Measurements from ENCODE around the gene UBALD2. TPM values are rescaled to one million over a fixed set of nuclear protein-coding genes. Genes with fewer than 3 reads are reported as not detected.

UBALD2 gene
- total and polyA plus RNA-seq, 2 of the 8 experiments (the other 6 are each of a cell fraction or from before 2014, with no cell fraction given) = 17.8 to 22.6 TPM

GRCh38 chr17:76280650-76281049, 15.5 kb downstream of the UBALD2 start:
- Histone ChIP-seq H3K14ac (ENCODE audit: insufficient read length) (no peak overlapping the region), H2BK15ac (ENCODE audit: low read length) (no peak overlapping the region), H2BK20ac (ENCODE audit: low read length) (no peak overlapping the region), H3K23me2 (ENCODE audit: low read depth, low read length) (peaks cover 3% of the 10 kb centered on the region; the same call in 1 of the 2 replicates), H2BK12ac (ENCODE audit: low read depth, low read length) (no peak overlapping the region), H3K27ac (ENCODE audit: low read depth, low read length) (no peak overlapping the region), H4K8ac (ENCODE audit: extremely low read depth, insufficient read depth, low read length) (no peak overlapping the region), H2AFZ (ENCODE audit: low read length) (no peak overlapping the region), H3K79me2 (ENCODE audit: control insufficient read depth in 1 of 2, insufficient read depth in 2 of 2, low read length in 2 of 2) (no peaks in the 10 kb centered on the region), H3K18ac (ENCODE audit: extremely low read depth, low read length) (no peak overlapping the region), H3K4me1 (replicated peaks in 1 of 4; ENCODE audit: control insufficient read depth in 3 of 4, insufficient read depth in 4 of 4, low read length in 3 of 4) (peaks cover 0 to 4% (median 0%) of the 10 kb centered on the region in 4 experiments; a peak in 3 of 7 replicates), H4K5ac (ENCODE audit: insufficient read length, low read depth, low read length) (no peak overlapping the region), H2AK5ac (ENCODE audit: low read depth, low read length) (no peak overlapping the region), H3K4me3 (ENCODE audit: extremely low read depth in 1 of 4, insufficient read depth in 2 of 4, low read depth in 3 of 4, low read length in 4 of 4) (no peak overlapping the region), H3K79me1 (ENCODE audit: low read depth, low read length) (no peaks in the 10 kb centered on the region), H4K91ac (replicated peaks; ENCODE audit: insufficient read length, low read length) (no peak overlapping the region), H3K27me3 (replicated peaks in 1 of 4; ENCODE audit: control insufficient read depth in 3 of 4, extremely low read depth in 1 of 4, insufficient read depth in 3 of 4, low read length in 3 of 4) (no peaks in the 10 kb centered on the region), H3K4ac (replicated peaks; ENCODE audit: insufficient read length, low read depth, low read length) (no peak overlapping the region), H3K4me2 (ENCODE audit: insufficient read depth in 1 of 2, low read depth in 2 of 2, low read length in 2 of 2) (no peak overlapping the region), H3K36me3 (ENCODE audit: control insufficient read depth in 2 of 4, insufficient read depth in 4 of 4, low read length in 3 of 4) (no peaks in the 10 kb centered on the region; a peak in 1 of 8 replicates), H3K23ac (ENCODE audit: insufficient read length) (no peak overlapping the region), H3K56ac (replicated peaks; ENCODE audit: insufficient read length, low read depth, low read length) (no peak overlapping the region), H3K9ac (replicated peaks in 1 of 4; ENCODE audit: extremely low read depth in 1 of 4, low read depth in 3 of 4, low read length in 3 of 4) (no peak overlapping the region), H3K9me3 (ENCODE audit: insufficient read depth in 2 of 2, low read depth in 1 of 2, low read length in 1 of 2) (no peaks in the 10 kb centered on the region), H2BK5ac (ENCODE audit: low read depth, low read length) (no peak overlapping the region), H2BK120ac (replicated peaks; ENCODE audit: low read depth, low read length) (no peak overlapping the region), H4K20me1 (replicated peaks in 1 of 2; ENCODE audit: control insufficient read depth in 1 of 2, insufficient read depth in 2 of 2, low read length in 2 of 2) (peaks cover 0 to 6% of the 10 kb centered on the region in 2 experiments)
- CTCF ChIA-PET (ENCODE audit: partially characterized antibody) = interaction anchor here (0.8 to 5.6 kb wide), 34 partner anchors 9 to 275 kb away, joined by 3 to 84 read pairs (median 7); partner anchors contain the start of genes EXOC7 and UBALD2
- TF ChIP-seq RBBP5 (IDR thresholded peaks at IDR 0.05; ENCODE audit: borderline replicate concordance, low read depth, low read length) = no peak
- no peak for TF ChIP-seq ATF2 (IDR thresholded peaks at IDR 0.05; ENCODE audit: low read length)
- no peak for TF ChIP-seq SIX5 (IDR thresholded peaks at IDR 0.05; ENCODE audit: low read depth, low read length)
- TF ChIP-seq CHD1 (IDR thresholded peaks at IDR 0.05; ENCODE audit: low read depth, low read length) = no peak
- no peak for TF ChIP-seq POU5F1 (IDR thresholded peaks at IDR 0.05; ENCODE audit: low read depth, low read length)
- TF ChIP-seq CBX8 (IDR thresholded peaks at IDR 0.05; ENCODE audit: borderline replicate concordance, low read depth, low read length) = no peak
- TF ChIP-seq KDM5A (IDR thresholded peaks at IDR 0.05; ENCODE audit: low read length) = no peak
- TF ChIP-seq NANOG (IDR thresholded peaks at IDR 0.05; ENCODE audit: insufficient read depth, low read depth, low read length, poor library complexity, severe bottlenecking) = no peak
- 91% methylated on average over 15 of the region's 15 CpGs; no CpG with 5 or more reads in 1 of the 2 experiments for WGBS, 2 experiments (ENCODE audit: extremely low coverage in 1 of 2, insufficient coverage in 1 of 2, insufficient read length in 1 of 2, insufficient replicate concordance in 2 of 2, low coverage in 1 of 2, low lambda C conversion rate in 2 of 2, missing lambda C conversion rate in 1 of 2)
- POLR2A ChIA-PET (ENCODE audit: partially characterized antibody) = interaction anchor here (1.3 to 1.8 kb wide), 2 partner anchors 42 to 501 kb away, joined by 3 read pairs; no protein-coding TSS in a partner anchor
- DNase-seq (ENCODE audit: low read depth in 1 of 2, low spot score in 2 of 2) (no peak), FAIRE-seq (no peak)

Data from H1 (cell line).